HG03558 (cell line): ENCODE measurements around the gene MEF2C.

Source experiments
- ATAC-seq: cut with Tn5 transposase; IDR thresholded peaks from one replicate; pipeline ENCODE4 v1.9.1; 2021; ENCODE audit warnings: moderate number of reproducible peaks; ENCODE audit not compliant: unreplicated experiment; ENCODE audit errors: extremely low read depth

MEF2C gene

DNA sequence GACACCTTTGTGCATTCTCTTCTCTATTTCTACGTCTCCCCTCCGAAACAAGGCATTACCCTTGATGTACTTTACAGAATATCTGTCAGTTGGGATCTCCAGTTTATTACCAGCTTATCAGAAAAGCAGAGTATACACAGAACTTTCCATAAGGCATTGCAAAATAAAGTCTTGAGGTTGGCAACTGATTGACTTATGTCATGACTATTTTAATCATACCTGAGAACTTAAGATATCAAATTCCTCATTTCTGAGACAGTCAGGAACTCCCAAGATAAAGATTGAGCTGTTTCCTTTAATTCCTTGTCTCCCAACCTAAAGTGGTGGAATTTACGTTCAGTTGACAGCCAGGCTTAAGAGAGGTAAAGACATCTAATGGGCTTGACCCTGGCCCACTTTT is 110.9 kb downstream of the MEF2C start:
- no peak for ATAC-seq

DNA sequence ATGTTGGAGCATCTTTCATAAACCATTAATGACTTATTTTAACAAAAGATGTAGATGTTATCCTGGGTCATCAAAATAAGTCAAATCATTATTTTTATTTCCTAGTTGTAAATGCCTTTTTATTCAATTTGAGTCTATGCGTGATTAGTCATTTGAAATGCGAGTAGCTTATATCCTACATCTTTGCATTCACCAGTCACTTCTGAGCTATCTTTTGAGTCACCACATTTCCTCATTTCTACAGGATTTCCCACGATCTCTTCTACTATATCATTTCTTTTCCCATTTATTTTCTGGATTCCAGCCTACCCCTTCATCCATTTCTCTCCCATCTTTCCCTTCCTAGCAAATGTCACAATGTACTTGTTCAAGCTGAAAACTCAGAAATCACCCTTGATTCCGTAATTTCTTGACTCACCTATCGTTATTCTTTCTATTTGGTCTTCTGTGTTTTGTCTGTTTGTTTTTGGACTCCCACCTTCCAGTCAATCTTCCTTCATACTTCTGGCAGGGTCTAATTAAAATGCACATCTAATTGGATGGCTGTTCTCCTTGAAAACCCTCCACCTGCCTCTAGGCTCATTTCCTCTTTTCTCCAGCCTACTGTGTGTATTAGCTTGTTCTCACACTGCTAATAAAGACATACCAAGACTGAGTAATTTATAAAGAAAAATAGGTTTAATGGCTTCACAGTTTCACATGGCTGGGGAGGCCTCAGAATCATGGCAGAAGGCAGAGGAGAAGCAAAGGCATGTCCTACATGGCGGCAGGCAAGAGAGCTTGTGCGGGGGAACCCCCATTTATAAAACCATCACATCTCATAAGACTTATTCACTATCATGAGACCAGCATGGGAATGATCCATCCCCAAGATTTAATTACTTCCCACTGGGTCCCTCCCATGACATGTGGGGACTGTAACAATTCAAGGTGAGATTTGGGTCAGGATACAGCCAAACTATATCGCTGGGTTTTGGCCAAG is 112.4 kb downstream of the MEF2C start:
- no peak for ATAC-seq

DNA sequence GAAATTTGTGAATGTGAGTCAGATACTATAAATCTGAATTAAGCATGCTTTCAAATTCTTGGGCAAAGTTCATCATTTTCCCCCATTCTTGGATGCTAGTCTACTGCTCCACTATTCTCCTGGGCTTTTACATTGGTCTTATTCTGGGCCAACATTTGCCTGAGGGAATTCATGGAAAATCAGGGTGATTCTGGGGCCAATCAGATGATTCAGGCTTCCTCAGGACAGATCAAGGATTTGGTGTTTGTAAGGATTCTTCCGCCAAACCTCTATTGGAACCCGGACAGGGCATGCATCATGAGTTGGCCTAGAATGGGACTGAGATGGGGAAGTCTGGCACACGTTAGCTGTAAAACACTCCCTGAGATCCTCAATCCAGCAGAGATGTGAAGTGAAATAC is 113.8 kb downstream of the MEF2C start:
- no peak for ATAC-seq

DNA sequence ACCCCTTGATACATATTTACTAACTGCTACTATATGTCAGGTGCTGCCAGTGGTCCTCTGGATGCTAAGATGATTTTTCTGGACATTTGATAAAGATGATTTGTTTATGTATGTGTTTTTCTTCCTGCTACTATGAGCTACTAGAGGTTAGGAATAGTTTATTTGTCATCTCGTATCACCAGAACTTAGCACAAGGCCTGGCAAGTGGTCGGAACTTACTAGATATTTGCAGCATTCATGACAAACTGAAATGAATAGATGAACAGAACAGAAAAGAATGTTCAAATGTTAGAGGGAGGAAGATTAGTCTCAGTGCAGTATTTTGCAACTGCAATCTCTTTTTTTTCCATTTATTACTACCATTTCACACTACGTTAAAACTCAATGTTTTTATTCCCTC is 114.6 kb downstream of the MEF2C start:
- ATAC-seq, result no peak

DNA sequence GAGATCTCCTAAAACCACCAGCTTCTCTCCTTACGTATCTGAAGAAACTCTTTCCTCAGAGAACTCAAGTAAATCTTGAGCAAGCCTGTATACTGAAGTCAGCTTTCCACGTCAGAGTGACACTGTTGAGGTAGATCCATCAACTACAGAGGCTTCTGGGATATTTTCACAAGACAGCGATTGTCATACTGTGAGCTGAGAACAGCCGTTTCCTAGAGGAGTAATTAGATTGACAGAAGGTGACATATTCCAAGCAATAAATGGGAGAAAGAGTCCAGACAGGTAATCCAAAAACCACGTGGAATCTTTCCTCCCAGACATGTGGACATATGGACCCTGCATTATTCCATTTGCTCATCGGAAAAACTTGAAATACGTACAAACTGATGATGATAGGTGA is 117.2 kb downstream of the MEF2C start:
- no peak for ATAC-seq

DNA sequence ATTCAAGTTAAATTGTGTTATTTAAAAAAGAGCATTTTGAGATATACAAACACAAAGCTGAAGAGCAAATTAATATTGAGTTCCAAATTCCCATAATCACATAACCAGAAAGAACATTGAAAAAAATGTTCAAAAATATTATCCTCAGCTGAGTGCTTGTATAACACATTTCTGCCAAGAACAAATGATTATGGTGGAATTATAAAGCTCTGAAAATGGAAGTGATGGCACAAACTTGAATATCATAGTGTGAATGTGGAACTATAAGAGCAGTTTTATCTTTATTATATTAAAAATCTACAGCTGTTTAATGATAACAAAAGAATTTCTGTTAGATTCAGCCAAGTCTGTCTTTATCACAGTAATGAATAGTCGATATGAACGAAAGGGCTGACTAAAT is 117.8 kb downstream of the MEF2C start:
- ATAC-seq, result no peak

DNA sequence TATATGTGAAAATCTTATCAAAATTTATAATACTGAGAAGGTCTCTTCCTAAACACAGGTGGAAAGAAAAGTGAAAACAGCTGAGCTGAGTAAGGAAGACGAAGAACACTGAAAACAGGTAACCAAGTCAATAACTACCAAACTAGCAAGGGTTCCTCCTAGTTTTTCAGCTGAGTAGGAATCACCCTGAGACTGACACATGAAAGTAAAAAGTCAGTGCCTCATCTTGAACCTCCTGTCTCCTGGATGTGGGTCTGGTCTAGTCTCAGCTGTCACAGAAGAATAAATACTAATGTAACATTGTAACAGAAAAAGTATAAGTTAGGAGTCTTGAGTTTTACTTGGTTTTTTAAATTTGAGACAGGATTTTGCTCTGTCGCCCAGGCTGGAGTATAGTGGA is 121.0 kb downstream of the MEF2C start:
- ATAC-seq, result no peak

DNA sequence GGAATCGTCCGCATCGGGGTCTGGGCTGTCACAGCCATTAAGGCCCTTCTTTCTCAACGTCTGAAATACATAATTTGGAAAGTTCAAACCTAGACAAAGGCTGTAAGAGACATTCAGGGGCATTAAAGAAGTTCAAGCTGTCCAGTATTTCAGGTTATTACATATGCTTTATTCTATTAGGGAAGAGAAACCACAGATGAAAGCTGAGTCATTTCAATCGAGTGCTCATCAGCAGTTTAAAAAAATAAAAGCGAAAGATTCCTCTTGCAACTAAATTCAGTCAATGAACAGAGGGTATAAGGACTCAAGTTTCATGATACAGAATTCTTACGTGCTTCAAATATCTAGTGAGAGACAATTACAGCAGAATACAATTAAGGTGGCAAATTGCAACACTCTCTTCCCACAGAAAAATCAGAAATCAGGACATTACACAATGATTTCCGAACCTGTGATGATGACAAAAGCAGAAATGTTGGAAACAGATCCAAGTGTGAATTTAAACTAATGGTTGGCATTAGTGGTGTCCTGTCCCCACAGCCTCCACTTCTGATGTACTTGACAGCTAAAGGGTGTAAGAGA is 121.6 kb downstream of the MEF2C start:
- ATAC-seq, result peak; percentile 40

DNA sequence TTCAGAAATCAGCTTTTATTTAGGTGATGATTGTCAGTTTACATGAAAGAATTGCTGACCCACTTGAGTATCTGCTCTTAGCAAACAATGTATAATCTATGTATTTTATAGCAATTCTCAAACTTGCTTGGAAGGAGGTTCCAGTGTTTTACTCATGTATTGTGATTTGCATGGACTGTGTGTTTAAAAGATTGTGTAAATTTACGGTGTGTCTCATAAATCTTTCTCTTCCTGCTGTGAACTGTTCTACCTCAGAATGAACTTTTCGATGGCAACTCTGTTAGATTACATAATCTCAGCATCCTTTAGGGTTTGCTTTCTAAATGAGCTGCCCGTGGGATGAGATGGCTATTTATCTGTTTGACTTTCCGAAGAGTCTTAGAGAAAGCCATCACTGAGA is 122.5 kb downstream of the MEF2C start:
- ATAC-seq, result no peak

DNA sequence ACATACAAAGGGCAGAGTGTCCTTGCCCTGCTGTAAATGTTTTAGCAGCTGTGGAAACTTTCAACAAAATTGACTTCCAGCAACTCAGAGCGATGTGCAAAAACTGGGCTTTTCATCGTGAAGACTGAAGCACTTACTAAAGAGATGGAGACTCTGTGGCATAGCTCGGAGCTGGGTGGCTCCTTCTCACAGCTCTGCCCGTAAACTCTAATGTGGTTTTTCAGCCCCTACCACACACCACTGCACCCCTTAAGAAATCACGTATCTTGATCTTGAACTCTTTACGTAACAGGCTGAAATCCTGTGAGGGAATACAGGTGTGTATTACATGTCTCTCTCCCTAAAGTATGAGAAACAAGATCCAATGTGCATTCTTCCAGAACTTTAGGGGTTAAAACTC is 124.4 kb downstream of the MEF2C start:
- no peak for ATAC-seq

DNA sequence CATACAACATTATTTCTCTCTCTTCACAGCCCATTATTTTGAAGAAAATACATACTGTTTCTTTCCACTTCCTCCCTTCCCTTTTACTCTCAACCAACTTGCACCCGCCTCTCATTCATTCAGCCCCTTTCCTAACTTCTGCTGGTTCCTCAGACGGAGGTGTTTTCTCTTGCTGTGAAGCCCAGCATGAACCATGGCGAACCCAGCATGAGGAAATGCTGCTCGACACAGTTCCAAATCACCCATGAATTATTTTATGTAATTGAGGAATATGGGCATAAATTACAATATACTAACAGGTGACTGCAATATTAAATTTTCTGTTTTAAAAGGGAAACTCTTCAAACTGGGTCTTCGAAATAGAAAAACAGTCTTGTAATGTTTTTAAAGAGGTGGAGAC is 124.8 kb downstream of the MEF2C start:
- ATAC-seq, result no peak

DNA sequence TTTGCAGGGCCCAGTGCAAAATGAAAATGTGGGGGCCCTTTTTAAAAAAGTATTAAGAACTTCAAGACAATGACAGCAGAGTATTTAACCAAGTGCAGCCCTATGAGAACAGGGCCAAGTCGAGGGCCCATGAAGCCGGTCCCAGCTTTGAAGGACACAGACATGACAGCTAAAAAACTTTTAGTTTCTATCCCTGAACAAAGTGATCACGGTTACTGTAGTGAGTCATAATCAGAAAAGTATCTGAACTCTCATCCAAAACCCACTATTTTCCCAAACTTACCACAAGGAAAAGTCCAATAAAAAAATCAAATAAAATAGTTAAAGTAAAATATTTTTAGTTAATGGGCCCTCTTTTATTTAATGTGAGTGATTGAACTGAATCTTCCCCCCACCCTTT is 126.0 kb downstream of the MEF2C start:
- ATAC-seq, result no peak

DNA sequence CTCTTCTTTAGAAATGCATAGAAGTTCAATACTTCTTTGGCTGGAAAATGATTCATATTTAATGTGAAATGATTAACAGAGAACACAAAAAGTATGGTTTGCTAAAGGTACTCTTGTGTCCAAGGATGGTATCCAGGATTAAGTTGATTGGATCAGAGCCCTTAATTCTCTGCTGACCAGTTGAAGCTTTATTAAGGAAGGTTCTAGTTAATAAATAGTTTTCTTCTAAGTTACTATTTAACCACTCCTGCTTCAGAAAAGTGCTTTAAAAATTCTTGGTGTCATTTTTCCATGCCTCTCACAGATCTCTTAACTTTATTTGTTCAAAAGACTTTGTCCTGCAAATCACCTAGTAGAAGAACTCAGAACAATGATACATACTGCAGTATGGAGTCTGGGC is 134.3 kb downstream of the MEF2C start:
- no peak for ATAC-seq

DNA sequence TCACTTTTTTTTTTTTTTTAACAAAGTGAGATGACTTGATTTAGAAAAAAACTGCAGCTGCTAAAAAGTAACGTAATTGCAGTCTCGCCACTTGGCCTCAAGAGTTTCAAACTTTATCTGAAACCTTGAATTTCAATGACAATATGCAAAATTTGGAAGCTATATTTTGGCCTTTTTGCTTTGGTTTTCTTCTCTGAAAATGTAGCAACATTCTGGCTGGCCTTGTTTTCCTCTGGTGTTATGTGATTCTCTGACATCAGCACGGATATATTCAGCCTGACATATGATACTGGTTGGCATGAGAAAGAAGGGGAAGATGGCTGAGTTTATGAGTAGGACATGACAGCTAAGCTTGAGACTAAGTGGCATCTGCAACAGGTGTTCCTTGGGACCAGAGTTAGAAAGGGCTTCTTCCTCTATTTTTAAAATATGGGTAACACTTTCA is 136.5 kb downstream of the MEF2C start:
- ATAC-seq, result peak; percentile 64

DNA sequence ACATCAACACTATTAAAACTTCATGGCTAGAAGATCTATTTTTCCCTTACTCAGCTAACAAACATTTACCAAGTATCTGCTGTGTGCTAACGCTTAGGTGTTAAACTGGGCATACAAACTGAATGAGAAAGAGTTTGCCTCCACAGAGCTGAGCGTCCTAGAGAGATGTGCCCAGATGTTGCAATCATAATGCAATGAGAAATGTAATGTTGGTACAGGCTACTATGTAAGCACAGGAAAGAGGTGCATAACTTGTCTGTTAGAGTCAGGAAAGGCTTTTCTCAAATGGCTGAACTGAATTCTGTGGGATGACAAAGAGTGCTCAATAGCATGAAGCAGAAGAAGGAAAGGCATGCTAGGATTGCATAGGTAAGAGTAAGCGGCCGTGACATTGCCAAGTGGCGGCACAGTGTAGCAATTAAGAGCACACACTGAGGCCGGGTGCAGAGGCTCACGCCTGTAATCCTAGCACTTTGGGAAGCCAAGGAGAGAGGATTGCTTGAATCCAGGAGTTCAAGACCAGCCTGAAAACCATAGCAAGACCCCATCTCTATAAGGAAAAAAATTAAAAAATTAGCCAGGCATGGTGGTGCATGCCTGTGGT is 137.8 kb downstream of the MEF2C start:
- no peak for ATAC-seq

DNA sequence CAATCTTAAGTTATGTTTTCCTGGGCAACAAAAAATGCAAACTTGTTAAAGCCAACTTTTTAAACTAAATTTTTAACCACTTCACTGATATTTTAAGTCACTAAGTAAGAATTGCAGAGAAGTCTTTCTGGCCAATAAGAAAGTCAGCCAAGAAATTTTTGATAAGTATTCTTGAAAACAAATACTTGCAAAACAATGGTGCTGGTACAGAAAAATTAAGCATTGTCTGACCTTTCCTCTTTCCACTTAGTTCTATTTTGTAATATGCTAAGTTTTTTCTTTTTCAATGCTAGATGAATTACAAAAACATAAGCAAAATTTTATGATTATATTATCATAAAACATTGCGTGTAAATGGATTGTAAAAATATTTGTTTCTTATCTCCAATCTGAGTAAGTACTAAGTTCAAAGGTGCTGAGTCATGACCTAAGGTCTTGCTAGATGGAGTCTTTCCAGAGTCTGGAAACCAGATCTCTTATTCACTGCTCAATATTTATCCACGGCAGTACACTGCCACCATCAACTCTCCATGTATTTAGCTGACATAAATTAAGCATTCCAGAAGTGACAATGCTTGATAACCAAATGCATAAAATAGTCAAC is 139.7 kb downstream of the MEF2C start:
- no peak for ATAC-seq

DNA sequence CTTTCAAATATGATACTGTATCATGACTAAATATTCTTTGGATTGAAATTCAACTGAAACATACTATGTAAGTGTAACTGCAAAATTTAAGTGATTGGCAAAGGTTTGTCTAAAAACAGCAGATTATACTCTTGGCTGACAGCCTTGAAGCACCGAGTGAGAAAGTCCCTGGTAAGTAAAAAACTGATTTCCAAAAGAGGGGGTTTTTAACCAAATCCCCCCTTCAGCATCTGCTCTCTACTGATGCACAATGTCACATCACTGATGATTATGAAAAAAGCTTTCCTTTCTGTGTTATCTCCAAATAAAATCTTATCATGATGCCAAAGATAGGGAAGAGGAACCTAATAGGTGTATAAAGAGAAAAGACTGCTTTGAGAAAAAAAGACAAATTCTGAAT is 141.0 kb downstream of the MEF2C start:
- ATAC-seq, result no peak

DNA sequence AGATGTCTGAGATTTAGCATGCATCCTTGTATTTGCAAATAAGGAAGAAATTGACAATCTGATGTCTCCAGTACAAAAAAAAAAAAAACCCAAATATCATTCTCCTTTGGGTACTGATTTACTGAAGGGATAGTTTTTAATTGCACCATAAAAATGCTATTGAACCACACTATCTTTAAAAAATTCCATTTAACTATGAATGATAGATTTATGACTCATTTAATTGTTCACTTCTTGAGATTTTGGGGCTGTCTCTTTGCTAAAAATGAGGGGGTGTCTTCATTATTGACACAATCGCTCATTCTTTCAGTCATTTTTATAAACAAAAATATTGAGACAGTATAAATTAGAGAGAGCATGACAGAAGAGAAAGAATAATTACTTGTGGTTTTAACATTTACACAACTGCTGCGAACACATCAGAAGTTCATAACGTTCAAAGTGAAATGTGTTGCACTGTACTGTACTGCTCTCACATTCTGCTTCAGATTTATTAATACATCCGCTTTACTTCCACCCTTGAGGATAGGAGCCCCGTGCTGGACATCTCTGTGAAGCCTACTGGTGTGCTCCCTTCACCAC is 142.3 kb downstream of the MEF2C start:
- no peak for ATAC-seq

DNA sequence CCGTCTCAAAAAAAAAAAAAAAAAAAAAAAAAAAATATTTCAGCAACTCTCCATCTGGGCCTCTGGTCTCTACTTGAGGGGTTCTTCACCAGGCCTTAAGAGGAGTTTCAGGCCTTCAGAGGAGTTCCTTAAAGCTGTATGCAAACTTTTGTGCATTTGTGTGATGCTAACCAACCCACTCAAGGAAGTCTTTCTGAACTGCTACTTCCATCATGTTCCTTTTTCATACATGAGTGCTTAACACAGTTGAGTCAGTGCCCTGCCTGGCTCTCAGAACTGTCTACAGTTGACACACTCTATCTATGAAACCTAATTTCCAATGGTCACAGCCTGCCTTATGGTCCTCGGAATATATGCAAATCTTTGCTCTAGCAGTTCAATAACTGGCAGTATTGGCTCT is 146.5 kb downstream of the MEF2C start:
- ATAC-seq, result peak; percentile 21

DNA sequence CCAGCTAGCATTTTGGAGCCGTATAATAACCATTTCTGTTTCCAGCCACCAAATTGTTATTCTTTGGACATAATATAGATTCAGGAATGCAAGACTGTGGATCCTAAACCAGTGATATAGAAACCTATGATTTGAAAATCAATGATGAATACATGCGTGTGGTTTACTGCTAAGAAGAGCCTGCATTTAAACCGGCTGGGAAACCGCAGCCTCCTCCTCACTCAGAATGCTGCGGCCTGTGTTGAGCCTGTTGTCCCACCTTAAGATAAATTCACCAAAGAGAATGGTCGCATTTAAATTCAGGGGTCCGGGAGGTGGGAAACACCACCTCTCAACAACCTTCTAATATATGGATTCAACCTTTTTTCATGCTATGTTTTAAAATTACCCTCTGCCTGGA is 148.0 kb downstream of the MEF2C start:
- no peak for ATAC-seq

DNA sequence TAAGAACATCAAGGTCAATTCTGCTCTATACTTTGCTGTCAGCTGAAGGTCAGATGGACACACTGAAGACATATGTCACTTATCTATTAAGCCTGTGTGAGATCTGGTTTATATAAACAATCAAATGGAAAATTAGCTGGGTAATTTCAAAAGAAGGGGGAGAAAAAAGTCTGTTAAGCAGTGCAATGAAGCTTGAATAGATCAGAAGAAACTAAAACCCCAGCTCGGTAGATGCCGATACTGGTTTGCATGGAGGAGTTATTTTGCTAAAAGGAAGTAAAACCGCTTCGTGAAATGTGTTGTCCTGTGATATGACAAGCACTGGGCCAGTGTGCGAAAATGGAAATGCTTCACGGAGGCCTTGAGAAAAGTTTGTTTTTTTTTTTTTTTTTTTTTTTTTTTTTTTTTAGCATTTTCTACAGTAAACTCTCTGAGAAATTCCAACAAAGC is 148.8 kb downstream of the MEF2C start:
- ATAC-seq, result peak; percentile 50
